Subcutaneous adipose tissue (tissue), 4 donors: ENCODE results near the gene RHEBL1. TPM values are rescaled to one million over a fixed set of nuclear protein-coding genes. Genes with fewer than 3 reads are reported as not detected.

Source experiments
- total RNA-seq, 4 donors: library from RNA; depleted of rRNA; stranded (reverse); fragments of >200 nt; gene quantifications; one replicate each; pipeline ENCODE4 v1.1.0, GENCODE V29; 2016
- TF ChIP-seq, protein P1 (sequence below): fragments of 450-650 bp; IDR thresholded peaks from one replicate; pipeline ENCODE4 v1.5.1; 2016; ENCODE audit warnings: low read depth, mild to moderate bottlenecking, control low read depth, antibody characterized with exemption, moderate library complexity

RHEBL1 gene, protein sequence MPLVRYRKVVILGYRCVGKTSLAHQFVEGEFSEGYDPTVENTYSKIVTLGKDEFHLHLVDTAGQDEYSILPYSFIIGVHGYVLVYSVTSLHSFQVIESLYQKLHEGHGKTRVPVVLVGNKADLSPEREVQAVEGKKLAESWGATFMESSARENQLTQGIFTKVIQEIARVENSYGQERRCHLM
- under 1 TPM; 0.51 to 0.88 (median 0.61) TPM for total RNA-seq

- TF ChIP-seq, protein P1, sequence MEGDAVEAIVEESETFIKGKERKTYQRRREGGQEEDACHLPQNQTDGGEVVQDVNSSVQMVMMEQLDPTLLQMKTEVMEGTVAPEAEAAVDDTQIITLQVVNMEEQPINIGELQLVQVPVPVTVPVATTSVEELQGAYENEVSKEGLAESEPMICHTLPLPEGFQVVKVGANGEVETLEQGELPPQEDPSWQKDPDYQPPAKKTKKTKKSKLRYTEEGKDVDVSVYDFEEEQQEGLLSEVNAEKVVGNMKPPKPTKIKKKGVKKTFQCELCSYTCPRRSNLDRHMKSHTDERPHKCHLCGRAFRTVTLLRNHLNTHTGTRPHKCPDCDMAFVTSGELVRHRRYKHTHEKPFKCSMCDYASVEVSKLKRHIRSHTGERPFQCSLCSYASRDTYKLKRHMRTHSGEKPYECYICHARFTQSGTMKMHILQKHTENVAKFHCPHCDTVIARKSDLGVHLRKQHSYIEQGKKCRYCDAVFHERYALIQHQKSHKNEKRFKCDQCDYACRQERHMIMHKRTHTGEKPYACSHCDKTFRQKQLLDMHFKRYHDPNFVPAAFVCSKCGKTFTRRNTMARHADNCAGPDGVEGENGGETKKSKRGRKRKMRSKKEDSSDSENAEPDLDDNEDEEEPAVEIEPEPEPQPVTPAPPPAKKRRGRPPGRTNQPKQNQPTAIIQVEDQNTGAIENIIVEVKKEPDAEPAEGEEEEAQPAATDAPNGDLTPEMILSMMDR: no peak
Observed at GRCh38 chr12:49069507-49070346, at the start of gene RHEBL1. Gene RHEBL1 (minus strand): TSS chr12:49069979. CDS start chr12:49069785, 194 bp downstream.

- TF ChIP-seq, protein P1: no peak
Observed at GRCh38 chr12:49111206-49111605, 41.4 kb upstream of the RHEBL1 start.

- TF ChIP-seq, protein P1: no peak
Observed at GRCh38 chr12:49110464-49111155, 40.8 kb upstream of the RHEBL1 start, which contains the start of gene LMBR1L. Gene LMBR1L (minus strand): TSS chr12:49110847. CDS start chr12:49110555, 292 bp downstream.

GRCh38 chr12:49109641-49110463 is 40.1 kb upstream of the RHEBL1 start:
- TF ChIP-seq, protein P1: no peak

GRCh38 chr12:49108958-49109404 is 39.2 kb upstream of the RHEBL1 start:
- TF ChIP-seq, protein P1: no peak

- TF ChIP-seq, protein P1: no peak
Observed at GRCh38 chr12:49105504-49106084, 35.8 kb upstream of the RHEBL1 start.
